Frontal cortex (tissue), 4 donors: Measurements from ENCODE around the gene SCD5. TPM values are rescaled to one million over a fixed set of nuclear protein-coding genes. Genes with fewer than 3 reads are reported as not detected.

Experiments
- DNase-seq, 2 donors: peaks; one replicate each; pipeline ENCODE4 v3.0.0; 2012; ENCODE audit warnings: low spot score in 2 of 2
- FAIRE-seq: peaks from 2 replicates; lab custom pipeline; 2012; peaks lifted over from hg19 to GRCh38; lab: Jason Lieb, UNC
- total RNA-seq: library from RNA; depleted of rRNA; stranded (reverse); fragments of >200 nt; gene quantifications from one replicate; pipeline ENCODE4 v1.2.3, GENCODE V29; 2014
- donor health status: control.
- donor health status: control.
- donor health status: control.

Gene SCD5
- total RNA-seq, 1 donor from 2014 or later = 254 TPM

- DNase-seq (no peak), FAIRE-seq (no peak)
Measured at GRCh38 chr4:82739287-82740190, 59.1 kb downstream of the SCD5 start.

- no peak for DNase-seq
- FAIRE-seq = no peak
Measured at GRCh38 chr4:82737354-82737753, 61.2 kb downstream of the SCD5 start.

- FAIRE-seq (no peak), DNase-seq (no peak)
Measured at GRCh38 chr4:82733636-82734035, 65.0 kb downstream of the SCD5 start.

- DNase-seq = no peak
Measured at GRCh38 chr4:82728301-82728700, 70.3 kb downstream of the SCD5 start.

GRCh38 chr4:82726596-82726995 lies 72.0 kb downstream of the SCD5 start:
- FAIRE-seq (no peak), DNase-seq (no peak)

More at GRCh38 chr4:82728301-82728700, 70.3 kb downstream of the SCD5 start:
- no peak for FAIRE-seq

GRCh38 chr4:82721819-82722423 lies 76.7 kb downstream of the SCD5 start:
- FAIRE-seq = no peak
- peak in 1 of 2 donors; percentile 42 for DNase-seq

- FAIRE-seq (no peak), DNase-seq (no peak)
Measured at GRCh38 chr4:82718162-82718940, 80.2 kb downstream of the SCD5 start.

- DNase-seq (no peak), FAIRE-seq (no peak)
Measured at GRCh38 chr4:82715731-82716617, 82.6 kb downstream of the SCD5 start.

GRCh38 chr4:82713856-82714255 lies 84.7 kb downstream of the SCD5 start:
- FAIRE-seq (no peak), DNase-seq (no peak)

GRCh38 chr4:82712561-82712960 lies 86.0 kb downstream of the SCD5 start:
- no peak for FAIRE-seq
- DNase-seq = no peak

- no peak for FAIRE-seq
- no peak for DNase-seq
Measured at GRCh38 chr4:82711158-82711785, 87.3 kb downstream of the SCD5 start.

GRCh38 chr4:82710197-82710929 lies 88.2 kb downstream of the SCD5 start:
- DNase-seq (no peak), FAIRE-seq (no peak)

GRCh38 chr4:82708982-82709381 lies 89.6 kb downstream of the SCD5 start:
- no peak for DNase-seq
- no peak for FAIRE-seq

GRCh38 chr4:82706349-82707000 lies 92.1 kb downstream of the SCD5 start:
- FAIRE-seq (no peak), DNase-seq (no peak)

GRCh38 chr4:82705928-82706300 lies 92.7 kb downstream of the SCD5 start:
- DNase-seq (no peak), FAIRE-seq (no peak)

GRCh38 chr4:82705169-82705927 lies 93.2 kb downstream of the SCD5 start:
- DNase-seq (no peak), FAIRE-seq (no peak)

- DNase-seq (no peak), FAIRE-seq (no peak)
Measured at GRCh38 chr4:82704156-82704555, 94.4 kb downstream of the SCD5 start.
